Lung (tissue), 12 donors: ENCODE results near the gene ADSL. TPM values are rescaled to one million over a fixed set of nuclear protein-coding genes. Genes with fewer than 3 reads are reported as not detected.

Experiments
- ATAC-seq: fragments of 200-7000 bp; cut with Tn5 transposase; one replicate; pipeline ENCODE4 v1.9.1; 2020; ENCODE audit warnings: moderate number of reproducible peaks; ENCODE audit not compliant: insufficient read depth, low FRiP score
- DNase-seq, 3 donors: peaks; one replicate each; pipeline ENCODE4 v3.0.0-alpha.2; 2013 to 2017
- H3K27ac ChIP-seq, 2 donors: one replicate each; pipeline ENCODE4 v1.5.1; 2013; ENCODE audit warnings: mild to moderate bottlenecking in 2 of 2, moderate library complexity in 2 of 2, control low read depth in 1 of 2, inconsistent platforms in 1 of 2, low read depth in 1 of 2, low read length in 1 of 2
- H3K27me3 ChIP-seq, 3 donors: one replicate each; pipeline ENCODE4 v1.5.1; 2013; ENCODE audit warnings: low read length in 2 of 3; ENCODE audit not compliant: control insufficient read depth in 3 of 3, insufficient read depth in 3 of 3
- H3K36me3 ChIP-seq, 4 donors: one replicate each; pipeline ENCODE4 v1.5.1; 2013; ENCODE audit warnings: low read length in 4 of 4, mild to moderate bottlenecking in 1 of 4, moderate library complexity in 1 of 4; ENCODE audit not compliant: control insufficient read depth in 4 of 4, insufficient read depth in 4 of 4
- H3K4me1 ChIP-seq, 5 donors: one replicate each; pipeline ENCODE4 v1.5.1; 2013; ENCODE audit warnings: low read length in 5 of 5, mild to moderate bottlenecking in 2 of 5, moderate library complexity in 1 of 5; ENCODE audit not compliant: control insufficient read depth in 5 of 5, insufficient read depth in 5 of 5
- H3K4me3 ChIP-seq: one replicate; pipeline ENCODE4 v1.5.1; 2013; ENCODE audit warnings: mild to moderate bottlenecking, control low read depth, moderate library complexity
- H3K9ac ChIP-seq, 2 donors: one replicate each; pipeline ENCODE4 v1.5.1; 2013; ENCODE audit warnings: low read length in 2 of 2, control low read depth in 1 of 2; ENCODE audit not compliant: insufficient read depth in 1 of 2
- H3K9me3 ChIP-seq, 4 donors: one replicate each; pipeline ENCODE4 v1.5.1; 2013; ENCODE audit warnings: low read length in 3 of 4, mild to moderate bottlenecking in 1 of 4, moderate library complexity in 1 of 4; ENCODE audit not compliant: control insufficient read depth in 4 of 4, insufficient read depth in 3 of 4
- WGBS, 2 donors: extraction: QIAGEN DNeasy Blood & Tissue Kit; methylation state at CpG; one replicate each; pipeline ENCODE4 v1.1.7; 2013; 5-methylcytosine and 5-hydroxymethylcytosine counted together
- polyA plus RNA-seq, 2 donors: library from polyadenylated mRNA; stranded (reverse); fragments of 200-250 nt; gene quantifications; one replicate each; pipeline ENCODE4 v1.2.1, GENCODE V29; 2013
- total RNA-seq, 2 donors: library from RNA; depleted of rRNA in 1 of 2; stranded (reverse); fragments of >200 nt in 1 of 2; gene quantifications; one replicate each; pipeline ENCODE4 v1.2.1, GENCODE V29; 2014 to 2021
- TF ChIP-seq, protein P1 (sequence below): IDR thresholded peaks from 2 replicates; pipeline ENCODE4 v1.5.1; 2012; ENCODE audit warnings: mild to moderate bottlenecking; ENCODE audit errors: control extremely low read depth, extremely low read depth
- donor health status: control.
- donor health status: control.
- donor health status: Bipolar disorder and iron deficiency.
- donor health status: healthy.
- donor health status: DM: yes; HTN: yes; CAD: no.

ADSL gene
- total and polyA plus RNA-seq, 4 donors, result 35.2 to 62.9 (median 43.0) TPM

DNA sequence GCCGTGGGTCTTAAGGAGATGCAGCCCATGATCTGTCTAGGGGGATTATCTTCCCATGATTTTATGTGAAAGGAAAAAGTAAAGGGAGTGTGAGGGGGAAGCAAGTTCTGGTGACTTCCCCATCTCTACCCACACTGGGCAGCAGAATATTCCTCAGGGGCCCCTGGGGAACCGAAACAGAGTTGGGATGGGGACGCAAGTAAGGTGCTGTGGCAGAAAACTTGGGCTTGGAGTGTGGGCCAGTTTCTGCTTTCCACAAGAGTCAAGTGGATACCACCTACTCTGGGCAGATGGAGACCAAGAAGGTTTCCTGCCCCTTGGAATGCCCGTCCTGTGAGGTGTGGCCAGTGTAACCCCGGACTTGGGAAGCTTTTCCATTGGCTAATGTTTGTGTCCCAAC lies 88.4 kb downstream of the ADSL start:
- no peak for ATAC-seq
- H3K4me1 ChIP-seq, result peaks cover 0 to 21% (median 8%) of the 10 kb centered on the region in 5 donors

DNA sequence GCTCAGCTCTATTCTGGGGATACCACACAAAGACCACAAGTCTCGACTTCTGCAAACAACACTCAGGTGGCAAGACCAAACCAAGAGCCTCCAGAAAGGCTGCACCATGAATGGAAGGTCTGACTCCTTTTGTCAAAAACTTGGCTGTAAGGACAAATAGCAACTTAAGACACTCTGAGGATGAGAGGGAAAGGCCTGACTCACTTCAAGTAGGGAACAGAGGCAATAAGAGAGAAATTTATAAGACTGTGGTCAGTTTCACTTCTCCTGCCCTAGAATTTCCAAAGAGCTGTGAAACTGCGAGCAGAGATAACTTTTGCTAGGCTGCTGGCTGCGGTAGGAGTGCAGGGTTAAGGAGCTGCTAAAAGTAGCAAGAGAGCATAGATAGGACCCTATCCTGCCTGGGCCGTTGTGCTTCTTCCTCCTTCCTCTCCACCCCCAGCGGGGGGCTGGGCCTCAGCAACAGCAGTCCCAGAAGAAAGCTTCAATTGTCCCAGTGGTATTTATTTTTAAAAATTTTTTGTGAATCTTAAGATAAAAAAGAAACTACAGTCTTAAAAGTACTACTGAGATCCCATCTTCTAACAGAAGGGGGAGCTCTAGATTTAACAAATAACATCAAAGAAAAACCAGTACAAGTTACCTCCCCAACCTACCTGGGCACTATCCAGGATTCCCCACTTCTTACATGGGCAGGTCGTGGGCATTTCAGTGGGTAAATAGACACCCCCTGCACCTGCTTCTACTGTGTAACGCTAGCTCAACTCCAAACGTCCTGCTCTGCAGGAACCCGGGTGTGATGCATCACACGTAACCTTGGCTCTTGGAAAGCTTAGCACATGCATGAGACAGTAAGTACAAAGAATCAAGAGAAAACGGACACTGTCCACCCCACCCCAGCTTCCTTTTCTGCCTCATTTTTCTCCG lies 90.5 kb downstream of the ADSL start:
- DNase-seq (peak; percentile 27 to 81 (median 73)), ATAC-seq (peak; percentile 44)
- Histone ChIP-seq H3K27ac (peak overlapping the region; percentile 59 to 67), H3K9me3 (no peaks in the 10 kb centered on the region), H3K9ac (peak overlapping the region in 1 of 2 donors; percentile 73), H3K27me3 (no peaks in the 10 kb centered on the region), H3K4me1 (peaks cover 0 to 22% (median 10%) of the 10 kb centered on the region in 5 donors), H3K4me3 (no peak overlapping the region), H3K36me3 (peaks cover 0 to 8% (median 2%) of the 10 kb centered on the region in 4 donors)
- TF ChIP-seq, protein P1, sequence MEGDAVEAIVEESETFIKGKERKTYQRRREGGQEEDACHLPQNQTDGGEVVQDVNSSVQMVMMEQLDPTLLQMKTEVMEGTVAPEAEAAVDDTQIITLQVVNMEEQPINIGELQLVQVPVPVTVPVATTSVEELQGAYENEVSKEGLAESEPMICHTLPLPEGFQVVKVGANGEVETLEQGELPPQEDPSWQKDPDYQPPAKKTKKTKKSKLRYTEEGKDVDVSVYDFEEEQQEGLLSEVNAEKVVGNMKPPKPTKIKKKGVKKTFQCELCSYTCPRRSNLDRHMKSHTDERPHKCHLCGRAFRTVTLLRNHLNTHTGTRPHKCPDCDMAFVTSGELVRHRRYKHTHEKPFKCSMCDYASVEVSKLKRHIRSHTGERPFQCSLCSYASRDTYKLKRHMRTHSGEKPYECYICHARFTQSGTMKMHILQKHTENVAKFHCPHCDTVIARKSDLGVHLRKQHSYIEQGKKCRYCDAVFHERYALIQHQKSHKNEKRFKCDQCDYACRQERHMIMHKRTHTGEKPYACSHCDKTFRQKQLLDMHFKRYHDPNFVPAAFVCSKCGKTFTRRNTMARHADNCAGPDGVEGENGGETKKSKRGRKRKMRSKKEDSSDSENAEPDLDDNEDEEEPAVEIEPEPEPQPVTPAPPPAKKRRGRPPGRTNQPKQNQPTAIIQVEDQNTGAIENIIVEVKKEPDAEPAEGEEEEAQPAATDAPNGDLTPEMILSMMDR, result peak; percentile 40
- WGBS, 2 donors, result 14 to 15% methylated on average over 12 of the region's 12 CpGs

More for the DNA sequence above, 88.4 kb downstream of the ADSL start:
- no peak overlapping the region for H3K27ac ChIP-seq
- no peak for DNase-seq
- no peak overlapping the region for H3K4me3 ChIP-seq
- WGBS, 2 donors, result 76 to 80% methylated on average over 5 of the region's 5 CpGs
- H3K9ac ChIP-seq, result no peak overlapping the region
- H3K9me3 ChIP-seq, result peaks cover 0 to 2% (median 0%) of the 10 kb centered on the region in 4 donors
- TF ChIP-seq, protein P1, result no peak
- no peaks in the 10 kb centered on the region for H3K27me3 ChIP-seq
- H3K36me3 ChIP-seq, result peaks cover 0 to 12% (median 4%) of the 10 kb centered on the region in 4 donors

Other genes with a start within 250 kb of the ADSL start
- 10 to 100 TPM; 41.5 to 70.4 TPM for gene TNRC6B, start 168.6 kb upstream of the ADSL start, total RNA-seq
- gene TNRC6B, start 168.6 kb upstream of the ADSL start, polyA plus RNA-seq, result 10 to 100 TPM in 1 of 2 donors, 1 to 10 TPM in 1; 6.2 to 11.5 TPM
- gene SGSM3, start 24.1 kb downstream of the ADSL start, total RNA-seq, result 10 to 100 TPM; 67.2 to 83.8 TPM
- 10 to 100 TPM; 68.2 to 81.7 TPM for gene SGSM3, start 24.1 kb downstream of the ADSL start, polyA plus RNA-seq